ENCODE results near the gene KCNK3.

KCNK3 gene

DNA sequence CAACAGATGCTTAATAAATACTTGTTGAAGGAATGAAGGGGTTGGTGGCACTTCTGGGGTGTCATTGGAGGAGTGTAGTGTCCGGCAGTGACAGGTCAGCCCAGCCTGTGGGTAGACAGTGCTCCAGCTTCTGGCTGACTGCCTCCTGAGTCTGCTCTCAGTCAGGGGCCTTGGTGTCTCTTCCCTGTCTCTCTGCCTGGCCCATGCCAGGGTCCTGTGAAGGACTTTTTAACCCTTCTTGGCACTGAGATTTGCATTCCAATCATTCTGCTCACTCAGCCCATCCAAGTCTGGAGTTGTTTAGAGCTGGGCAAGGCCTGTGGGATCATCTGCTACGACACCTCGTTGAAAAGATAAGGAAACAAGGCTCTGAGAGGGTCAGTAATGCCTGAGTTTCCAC, 1.4 kb upstream of the KCNK3 start:
- no peak for DNase-seq (ENCODE audit: low read depth in 2 of 2)

DNA sequence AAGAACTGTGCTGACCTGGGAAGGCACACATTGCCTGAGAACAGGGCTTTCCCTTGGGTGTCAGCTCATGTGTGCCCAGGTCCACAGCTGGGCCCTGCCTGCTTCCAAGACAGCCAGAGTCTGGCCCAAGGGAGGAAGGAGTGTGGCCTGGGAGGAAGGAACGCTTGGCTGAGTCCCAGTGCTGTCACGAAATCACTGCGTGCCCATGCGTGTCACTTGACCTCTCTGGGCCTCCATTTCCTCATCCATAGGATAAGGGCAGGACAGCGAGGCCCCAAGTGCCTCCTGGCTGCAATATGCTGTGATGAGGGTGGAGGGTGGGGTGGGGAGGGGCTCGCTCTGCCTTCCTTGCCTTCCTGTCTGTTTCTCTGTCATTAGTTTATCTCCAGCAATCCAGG, 642 bp upstream of the KCNK3 start:
- no peak for DNase-seq (ENCODE audit: low read depth in 2 of 2)

DNA sequence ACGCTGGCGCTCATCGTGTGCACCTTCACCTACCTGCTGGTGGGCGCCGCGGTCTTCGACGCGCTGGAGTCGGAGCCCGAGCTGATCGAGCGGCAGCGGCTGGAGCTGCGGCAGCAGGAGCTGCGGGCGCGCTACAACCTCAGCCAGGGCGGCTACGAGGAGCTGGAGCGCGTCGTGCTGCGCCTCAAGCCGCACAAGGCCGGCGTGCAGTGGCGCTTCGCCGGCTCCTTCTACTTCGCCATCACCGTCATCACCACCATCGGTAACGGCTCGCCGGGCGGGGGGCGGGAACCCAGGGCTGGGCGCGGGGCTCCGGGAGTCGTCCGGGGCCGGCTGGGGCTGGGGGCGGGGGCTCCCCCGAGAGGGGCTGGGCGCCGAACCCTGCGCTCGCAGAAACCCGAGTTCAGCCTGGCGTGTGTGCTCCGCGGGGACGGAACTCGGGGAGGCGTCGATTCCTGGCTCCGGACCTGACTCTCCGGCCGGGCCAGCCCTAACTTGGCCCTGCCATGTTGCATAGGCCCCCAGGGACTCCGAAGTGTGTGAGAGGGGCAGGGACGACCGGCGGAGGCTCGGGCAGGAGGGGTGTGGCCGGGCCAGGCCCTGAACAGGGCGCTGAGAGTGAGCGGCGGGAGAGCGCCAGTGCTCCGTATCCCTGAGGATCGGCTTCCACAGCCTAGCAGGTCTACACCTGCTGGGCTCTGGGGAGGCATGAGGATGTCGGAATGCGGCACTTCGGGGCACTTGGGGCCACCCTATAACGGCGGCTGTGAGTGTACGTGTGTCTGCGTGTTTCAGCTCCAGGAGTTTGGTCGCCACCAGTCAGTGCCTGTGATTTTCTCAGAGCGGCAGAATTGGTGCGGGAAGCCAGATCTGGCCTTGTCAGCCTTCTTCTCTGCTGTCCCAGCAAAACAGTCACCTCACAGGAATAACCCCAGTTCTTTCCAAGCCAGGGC, 651 bp downstream of the KCNK3 start:
- DNase-seq (ENCODE audit: low read depth in 2 of 2), result no peak

DNA sequence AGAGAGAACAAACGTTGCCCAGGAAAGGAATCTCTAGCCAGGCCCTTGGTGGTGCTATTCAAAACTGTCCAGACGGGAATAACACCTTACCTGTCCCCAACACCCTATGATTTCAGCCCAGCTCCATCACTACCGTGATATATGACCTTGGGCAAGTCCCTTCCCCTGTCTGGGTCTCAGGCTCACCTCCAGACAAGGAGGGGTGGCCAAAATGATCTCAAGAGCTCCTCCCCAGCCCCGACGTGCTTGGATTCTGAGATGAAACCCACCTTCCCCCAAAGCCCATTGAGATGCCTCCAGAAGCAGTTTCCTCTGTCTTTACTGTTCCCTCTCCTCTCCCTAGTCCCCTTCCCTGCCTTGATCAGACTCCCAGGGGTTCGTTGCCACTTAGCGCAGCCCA, 1.5 kb downstream of the KCNK3 start:
- no peak for DNase-seq (ENCODE audit: low read depth in 2 of 2)

DNA sequence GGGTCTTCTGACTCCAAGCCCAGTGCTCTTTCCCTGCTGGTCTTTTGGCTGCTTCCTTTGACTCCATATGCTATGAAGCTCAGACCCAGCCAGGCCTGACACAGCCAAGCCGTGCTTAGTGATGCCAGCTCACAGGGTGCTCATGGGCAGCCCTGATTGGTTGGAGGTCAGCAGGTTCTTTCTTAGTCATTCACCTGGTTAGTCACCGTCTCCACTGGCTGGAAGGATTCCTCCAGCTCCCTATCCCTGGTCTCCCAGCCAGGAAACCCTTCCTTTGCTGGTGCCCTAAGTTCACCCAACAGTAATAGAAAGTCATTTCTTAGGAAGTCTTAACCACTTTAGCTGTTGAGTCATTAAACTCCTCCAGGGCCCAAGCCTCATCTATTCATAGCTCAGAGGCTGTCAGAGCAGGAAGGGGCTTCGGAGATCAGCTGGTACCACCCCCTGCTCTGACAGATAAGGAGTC, 3.9 kb downstream of the KCNK3 start:
- DNase-seq (ENCODE audit: low read depth in 2 of 2), result no peak

DNA sequence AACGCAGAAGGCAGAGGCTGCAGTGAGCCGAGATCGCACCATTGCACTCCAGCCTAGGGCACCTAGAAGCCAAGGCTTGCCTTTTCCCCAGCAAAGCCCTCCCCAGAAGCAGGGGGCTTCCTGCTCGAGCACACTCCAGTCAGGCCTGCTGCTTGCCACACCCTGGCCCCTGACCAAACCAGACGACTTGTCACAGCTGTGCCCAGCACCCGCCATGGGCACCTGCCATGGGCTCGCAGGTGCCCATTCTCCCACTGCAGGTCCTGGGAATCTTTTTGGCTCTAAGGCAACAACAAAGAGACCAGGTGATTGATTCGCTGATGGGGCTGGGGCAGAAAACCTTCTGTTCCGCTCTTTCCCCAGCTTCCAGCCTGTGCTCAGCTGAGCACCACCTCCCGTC, 4.9 kb downstream of the KCNK3 start:
- no peak for DNase-seq (ENCODE audit: low read depth in 2 of 2)

DNA sequence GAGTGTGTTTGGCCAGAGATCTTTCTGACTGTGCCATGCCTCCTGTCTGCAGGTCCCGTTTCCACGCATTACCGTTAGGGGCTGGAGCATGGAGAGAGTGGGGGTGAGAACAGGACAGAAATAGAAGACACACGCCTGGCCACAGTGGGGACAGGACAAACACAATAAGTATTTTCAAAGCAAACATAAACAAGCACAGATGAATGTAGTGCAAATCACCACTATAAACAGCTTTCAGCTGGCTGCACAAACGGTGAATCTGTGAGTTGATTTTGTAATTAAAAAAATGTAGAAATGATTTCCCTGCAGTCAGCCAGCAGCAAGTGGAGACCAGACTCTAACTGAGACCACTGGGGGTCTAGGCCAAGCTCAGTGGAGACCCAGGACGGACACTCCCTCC, 6.8 kb downstream of the KCNK3 start:
- DNase-seq (ENCODE audit: low read depth in 2 of 2), result no peak

DNA sequence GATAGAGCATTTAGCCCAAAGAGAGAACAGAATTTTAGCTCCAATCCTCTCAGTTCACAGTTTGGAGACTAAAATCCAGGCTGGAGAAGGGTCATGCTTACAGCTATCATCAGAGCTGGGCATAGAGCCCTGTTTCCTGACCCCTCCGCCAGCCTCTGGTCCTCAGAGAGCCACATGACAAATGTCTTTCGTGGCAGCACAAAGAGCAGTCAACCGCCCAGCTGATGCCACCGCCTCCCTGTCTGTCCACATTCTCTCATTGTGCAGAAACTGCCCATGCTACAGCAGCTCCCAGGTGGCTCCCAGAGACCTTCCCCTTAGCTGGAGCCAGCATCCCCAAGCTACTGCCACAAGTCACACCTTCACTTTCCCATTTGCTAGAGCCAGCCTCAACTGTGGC, 7.6 kb downstream of the KCNK3 start:
- DNase-seq (ENCODE audit: low read depth in 2 of 2), result no peak

DNA sequence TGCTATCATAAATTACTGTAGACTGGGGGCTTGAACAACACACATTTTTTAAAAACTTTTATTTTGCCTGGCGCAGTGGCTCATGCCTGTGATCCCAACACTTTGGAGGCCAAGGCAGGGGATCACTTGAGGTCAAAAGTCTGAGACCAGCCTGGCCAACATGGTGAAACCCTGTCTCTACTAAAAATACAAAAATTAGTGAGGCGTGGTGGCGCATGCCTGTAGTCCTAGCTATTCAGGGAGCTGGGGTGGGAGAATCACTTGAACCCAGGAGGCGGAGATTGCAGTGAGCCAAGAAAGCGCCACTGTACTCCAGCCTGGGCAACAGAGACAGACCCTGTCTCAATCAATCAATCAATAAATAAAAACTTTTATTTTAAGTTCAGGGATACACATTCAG, 9.1 kb downstream of the KCNK3 start:
- no peak for DNase-seq (ENCODE audit: low read depth in 2 of 2)

DNA sequence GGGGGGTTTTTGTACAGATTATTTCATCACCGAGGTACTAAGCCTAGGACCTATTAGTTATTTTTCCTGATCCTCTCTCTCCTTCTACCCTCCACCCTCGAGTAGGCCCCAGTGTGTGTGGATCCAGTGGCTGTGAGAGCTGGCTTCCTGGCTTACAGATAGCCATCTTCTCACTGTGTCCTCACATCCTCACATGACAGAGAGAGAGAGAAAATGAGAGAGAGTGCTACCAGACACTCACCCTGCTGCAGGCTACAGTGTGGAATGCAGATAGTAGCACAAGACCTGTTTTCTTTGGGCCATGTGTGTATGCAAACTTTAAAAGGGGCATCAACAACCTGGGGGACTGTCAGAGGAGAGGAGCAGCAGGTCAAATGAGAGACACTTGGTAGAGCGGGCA, 9.5 kb downstream of the KCNK3 start:
- DNase-seq (ENCODE audit: low read depth in 2 of 2), result no peak

DNA sequence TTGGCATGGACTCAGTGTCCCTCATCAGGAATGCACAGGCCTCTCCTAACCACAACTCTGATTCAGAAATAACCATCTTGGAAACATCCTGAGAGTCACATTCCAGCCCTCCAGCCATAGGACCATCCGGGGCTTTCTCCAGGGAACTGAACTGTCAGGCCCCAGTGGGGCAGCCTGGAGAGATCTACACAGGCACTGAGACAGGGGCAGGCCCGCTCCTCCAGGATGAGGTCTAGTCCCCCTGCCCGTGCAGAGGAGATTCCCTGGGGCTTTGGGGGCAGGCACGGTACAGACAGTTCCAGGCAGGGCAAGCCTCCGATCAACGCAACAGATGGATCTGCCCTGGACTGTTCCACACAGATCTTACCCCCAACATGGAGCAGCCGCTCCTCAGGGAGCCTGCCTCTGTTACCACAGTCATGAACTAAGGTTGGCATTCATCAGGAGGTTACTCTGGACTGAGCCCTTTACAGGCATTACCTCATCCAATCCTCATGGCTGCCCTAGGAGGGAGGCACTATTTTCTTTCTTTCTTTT, 12.0 kb downstream of the KCNK3 start:
- no peak for DNase-seq (ENCODE audit: low read depth in 2 of 2)

DNA sequence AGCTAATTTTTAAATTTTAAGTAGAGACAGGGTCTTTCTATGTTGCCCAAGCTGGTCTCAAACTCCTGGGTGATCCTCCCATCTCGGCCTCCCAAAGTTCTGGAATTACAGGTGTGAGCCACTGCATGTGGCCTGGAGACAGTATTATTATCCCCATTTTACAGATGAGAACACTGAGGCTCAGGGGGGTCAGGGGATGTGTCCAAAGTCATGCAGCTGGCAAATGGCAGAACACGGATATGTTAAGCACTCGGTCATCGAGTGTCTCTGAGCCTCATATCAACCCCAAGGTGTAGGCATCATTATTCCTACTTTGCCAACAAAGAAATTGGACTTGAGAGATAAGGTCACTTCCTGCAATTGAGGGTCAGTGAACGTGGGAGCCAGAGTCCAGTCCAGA, 12.6 kb downstream of the KCNK3 start:
- DNase-seq (ENCODE audit: low read depth in 2 of 2), result no peak

DNA sequence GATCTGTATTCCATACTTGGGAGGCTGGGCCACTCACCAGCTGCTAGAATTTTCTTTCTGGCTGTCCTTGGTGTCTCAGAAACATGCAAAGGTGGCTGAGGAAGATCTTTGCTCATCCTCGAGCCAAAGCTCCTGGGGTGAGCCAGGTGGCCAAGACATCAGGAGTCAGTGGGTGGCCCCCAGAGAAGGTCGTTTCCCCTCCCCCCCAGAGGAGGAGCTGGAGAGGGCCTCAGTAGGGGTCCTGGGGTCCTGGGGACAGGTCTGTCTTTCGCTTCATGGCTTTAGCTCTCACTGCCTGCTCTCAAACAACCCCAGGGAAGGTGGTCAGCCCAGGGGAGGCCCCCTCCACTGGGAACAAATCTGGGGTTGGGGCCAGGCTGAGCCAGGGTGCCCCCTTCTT, 13.6 kb downstream of the KCNK3 start:
- no peak for DNase-seq (ENCODE audit: low read depth in 2 of 2)

DNA sequence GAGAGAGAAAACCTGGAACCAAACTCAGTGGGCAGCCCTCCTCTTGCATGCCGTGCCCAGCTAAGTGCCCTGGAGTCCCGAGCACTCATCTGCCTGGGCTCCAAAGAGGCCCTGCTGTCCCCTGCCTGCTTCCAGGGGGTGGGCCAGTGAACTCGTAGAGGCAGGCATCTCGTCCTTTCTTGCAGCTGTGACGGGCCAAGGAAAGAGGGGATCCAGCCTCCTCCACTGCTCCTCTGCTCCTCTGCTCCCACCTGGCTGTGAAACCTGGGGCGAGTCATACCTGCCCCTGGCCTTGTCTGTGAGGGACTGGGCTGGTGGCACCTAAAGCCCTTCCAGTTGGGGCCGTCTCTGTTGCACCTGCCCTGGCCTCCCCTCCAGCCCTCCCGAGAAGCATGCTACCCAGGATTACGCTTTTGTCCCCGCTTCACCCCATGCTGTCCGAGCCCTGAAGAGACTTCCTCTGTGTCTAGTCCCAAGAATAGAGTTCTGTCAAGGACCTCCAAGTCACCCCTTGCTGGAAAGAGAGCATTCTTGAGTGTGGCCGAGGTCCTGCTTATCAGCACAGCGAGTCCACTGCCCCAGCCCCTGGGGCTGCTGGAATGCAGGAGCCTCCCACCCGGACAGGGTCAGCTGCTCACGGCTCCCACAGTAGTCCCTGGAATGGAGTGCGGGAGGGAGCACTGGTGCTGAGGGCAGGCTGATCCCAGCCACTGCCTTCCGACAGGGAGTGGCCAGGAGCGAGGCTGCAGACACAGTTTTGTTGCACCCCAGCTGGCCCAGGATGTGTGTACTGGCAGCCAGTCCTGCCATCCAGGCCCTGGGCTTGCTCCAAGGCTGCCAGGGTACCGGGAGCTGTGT, 14.3 kb downstream of the KCNK3 start:
- no peak for DNase-seq (ENCODE audit: low read depth in 2 of 2)

DNA sequence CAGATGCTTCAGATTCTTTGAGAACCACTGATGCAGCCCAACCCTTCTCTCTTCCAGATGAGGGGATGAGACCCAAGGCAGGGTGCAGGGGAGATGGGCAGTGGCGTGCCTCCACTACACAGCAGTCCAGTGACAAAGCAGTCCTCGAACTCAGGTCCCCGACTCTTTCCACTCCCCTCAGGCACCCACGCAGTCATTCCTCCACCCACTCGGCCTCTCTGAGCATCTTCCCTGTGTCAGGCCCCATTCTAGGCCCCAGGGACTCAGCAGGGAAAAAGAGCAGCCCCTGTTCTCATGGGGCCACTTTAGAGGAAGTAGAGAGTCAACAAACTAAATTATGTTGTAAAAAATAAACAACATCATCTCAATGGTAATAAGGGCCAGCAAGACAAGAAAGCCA, 15.2 kb downstream of the KCNK3 start:
- DNase-seq (ENCODE audit: low read depth in 2 of 2), result no peak

DNA sequence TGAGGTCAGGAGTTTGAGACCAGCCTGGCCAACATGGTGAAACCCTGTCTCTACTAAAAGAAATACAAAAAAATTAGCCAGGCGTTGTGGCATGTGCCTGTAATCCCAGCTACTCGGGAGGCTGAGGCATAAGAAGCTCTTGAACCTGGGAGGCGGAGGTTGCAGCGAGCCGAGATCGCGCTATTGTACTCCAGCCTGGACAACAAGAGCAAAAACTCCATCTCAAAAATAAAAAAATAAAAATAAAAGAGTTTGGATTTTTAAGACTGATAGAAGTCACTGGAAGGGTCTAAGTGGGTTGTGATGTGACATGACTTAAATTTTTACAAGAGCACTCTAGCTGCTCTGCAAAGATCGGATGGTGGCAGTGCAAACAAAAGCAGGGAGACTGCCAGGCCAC, 15.9 kb downstream of the KCNK3 start:
- no peak for DNase-seq (ENCODE audit: low read depth in 2 of 2)

DNA sequence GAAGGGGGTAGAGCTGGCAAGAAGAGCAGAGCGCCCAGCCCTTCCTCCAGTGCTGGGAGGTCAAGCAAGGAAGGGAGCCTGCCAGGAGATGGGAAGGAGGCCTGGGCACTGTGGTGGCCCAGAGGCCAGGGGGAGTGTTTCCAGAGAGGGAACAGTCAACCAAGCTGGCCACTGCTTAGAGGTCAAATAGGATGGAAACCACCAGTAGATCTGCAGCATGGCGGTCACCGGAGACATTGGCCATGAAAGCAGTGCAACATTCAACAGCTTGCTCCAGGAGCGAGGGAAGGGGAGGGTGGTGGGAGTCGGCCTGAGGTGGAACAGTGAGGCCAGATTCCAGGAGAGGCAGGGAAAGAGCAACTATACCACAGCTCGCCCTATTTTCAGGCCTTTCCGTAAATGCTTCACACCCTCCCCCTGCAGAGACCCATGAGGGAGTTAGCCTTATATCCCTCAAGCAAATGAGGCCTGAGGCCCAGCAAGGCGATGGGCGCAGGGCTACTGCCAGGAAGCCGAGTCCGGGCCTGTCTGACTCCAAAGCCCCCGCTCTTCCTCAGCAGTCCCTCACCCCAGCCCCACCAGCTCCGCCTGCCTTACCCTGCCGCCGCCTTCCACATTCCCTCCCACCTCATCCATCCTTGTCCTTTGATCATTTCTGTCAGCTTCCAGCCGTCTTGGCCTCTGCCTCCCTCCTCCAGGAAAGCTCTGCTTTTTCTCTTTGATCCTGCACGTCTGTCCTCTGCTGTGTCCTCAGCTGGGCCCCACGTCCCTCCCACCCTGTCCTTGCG, 17.0 kb downstream of the KCNK3 start:
- no peak for DNase-seq (ENCODE audit: low read depth in 2 of 2)

DNA sequence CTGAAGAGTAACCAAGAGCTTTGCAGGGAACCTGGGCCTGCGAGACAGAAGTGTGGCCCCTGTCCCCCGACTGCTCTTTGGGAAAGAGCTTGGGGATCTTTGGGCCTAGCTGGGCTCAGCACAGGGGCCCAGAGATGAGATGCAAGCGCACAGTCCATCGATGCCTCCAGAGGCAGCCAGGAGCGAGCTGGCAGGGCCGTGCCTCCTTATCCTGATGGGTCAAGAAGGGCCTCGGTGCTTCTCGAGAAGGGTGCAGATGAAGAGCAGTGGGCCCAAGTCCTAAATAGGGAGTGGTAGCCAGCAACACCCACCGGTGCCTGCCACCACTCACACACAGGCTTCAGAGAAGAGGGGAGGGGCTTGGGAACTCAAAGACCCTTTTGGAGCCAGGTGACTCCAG, 17.6 kb downstream of the KCNK3 start:
- DNase-seq (ENCODE audit: low read depth in 2 of 2), result no peak

DNA sequence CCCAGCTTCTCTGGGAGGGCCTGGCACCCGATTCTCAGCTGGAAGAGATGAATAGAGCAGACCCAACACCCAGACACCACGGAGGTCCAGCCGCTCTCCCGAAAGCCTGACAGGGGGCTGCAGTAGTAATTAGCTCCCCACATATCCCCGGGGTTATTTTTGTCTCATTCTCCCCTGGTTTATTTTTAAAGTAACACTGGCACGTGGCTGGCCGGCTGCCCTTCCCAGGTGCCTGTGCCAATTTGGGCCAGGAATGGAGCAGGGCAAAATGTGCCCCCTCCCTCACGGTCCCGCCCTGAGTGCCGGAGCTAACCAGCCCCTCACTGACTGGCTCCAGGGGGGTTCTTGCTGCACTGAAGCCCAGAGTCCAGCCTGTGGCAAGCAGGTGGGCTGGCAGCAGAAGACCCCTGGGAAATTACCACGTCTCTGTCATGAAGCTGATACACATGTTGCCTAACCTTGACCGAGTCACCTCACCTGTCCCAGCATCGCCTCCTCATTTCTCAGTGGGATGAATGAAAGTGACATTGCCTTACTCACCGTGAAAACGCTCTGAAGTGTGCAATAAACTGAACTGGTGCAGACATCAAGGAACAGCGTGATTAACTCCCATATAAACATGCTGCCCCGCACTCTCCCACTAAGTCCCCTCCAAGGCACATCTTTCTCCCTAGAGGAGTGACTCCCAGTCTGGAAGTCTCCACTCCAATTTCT, 18.4 kb downstream of the KCNK3 start:
- DNase-seq (ENCODE audit: low read depth in 2 of 2), result no peak

DNA sequence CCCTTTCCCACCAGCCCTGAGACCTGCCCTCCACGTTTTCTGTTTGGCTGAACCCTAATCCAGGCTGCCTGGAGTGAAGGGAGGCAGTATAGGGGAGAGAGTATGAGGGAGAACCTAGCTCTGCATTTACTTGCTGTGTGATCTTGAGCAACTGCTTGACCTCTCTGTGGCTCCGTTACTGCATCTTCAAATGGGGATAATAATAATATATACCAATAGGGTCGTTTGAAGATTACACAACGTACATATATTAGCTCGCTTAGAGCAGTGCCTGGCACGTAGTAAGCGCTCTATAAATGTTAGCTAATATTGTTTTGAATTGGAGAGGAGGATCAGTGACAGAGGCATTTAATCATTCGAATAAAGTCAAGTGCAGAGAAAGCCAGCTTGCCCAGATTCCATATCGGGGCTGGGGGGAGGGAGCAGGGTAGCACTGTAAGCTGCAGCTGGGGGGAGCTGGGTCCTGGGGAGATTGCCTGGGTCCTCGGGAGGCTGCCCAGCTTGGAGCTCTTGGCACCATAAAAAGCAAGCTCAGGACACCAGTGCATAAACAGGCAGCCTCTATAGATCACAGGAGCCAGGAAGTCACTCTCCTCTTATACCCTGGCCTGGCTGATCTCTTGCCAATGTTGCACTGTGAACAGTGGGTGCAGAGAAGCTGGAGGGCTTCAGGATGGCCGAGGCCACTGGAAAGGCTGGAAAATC, 19.1 kb downstream of the KCNK3 start:
- no peak for DNase-seq (ENCODE audit: low read depth in 2 of 2)

All from stimulated activated CD8-positive, alpha-beta memory T cell treated with anti-CD3 and anti-CD28 coated beads, Interleukin-15, amount 100 ng/mL, for 4 hours (primary cell).